GM18951 (cell line): ENCODE data around the gene SEZ6.

ENCODE experiments used
- POLR2A ChIP-seq: IDR thresholded peaks from 4 replicates; pipeline ENCODE4 v1.6.1; 2011; ENCODE audit warnings: mild to moderate bottlenecking; ENCODE audit not compliant: insufficient read length, insufficient read depth; ENCODE audit errors: extremely low read depth
- in situ Hi-C: fragments of 300-500 bp; cut with MboI; formaldehyde crosslinking; loops from one replicate; pipeline ENCODE4 v1.12.0; 2022; ENCODE audit warnings: low sequenced_read_pairs, mixed read lengths, inconsistent platforms; ENCODE audit not compliant: unreplicated experiment

SEZ6 gene

GRCh38 chr17:29024316-29024952 is 18.6 kb upstream of the SEZ6 start:
- TF ChIP-seq POLR2A = no peak
- in situ Hi-C loops = no loop called here

GRCh38 chr17:29022074-29022473 is 16.2 kb upstream of the SEZ6 start:
- TF ChIP-seq POLR2A = no peak
- in situ Hi-C loops = no loop called here

- TF ChIP-seq POLR2A = no peak
- in situ Hi-C loops = no loop called here
Measured at GRCh38 chr17:29021226-29021625, 15.4 kb upstream of the SEZ6 start.

GRCh38 chr17:29020576-29020975 is 14.7 kb upstream of the SEZ6 start:
- TF ChIP-seq POLR2A = no peak
- in situ Hi-C loops = no loop called here

GRCh38 chr17:29019475-29020181 is 13.8 kb upstream of the SEZ6 start:
- TF ChIP-seq POLR2A = no peak
- in situ Hi-C loops = no loop called here

- in situ Hi-C loops = no loop called here
- TF ChIP-seq POLR2A = no peak
Measured at GRCh38 chr17:29018788-29019474, 13.1 kb upstream of the SEZ6 start.

- in situ Hi-C loops = no loop called here
- TF ChIP-seq POLR2A = no peak
Measured at GRCh38 chr17:29016345-29017210, 10.7 kb upstream of the SEZ6 start.

GRCh38 chr17:29014716-29015115 is 8.9 kb upstream of the SEZ6 start:
- in situ Hi-C loops = no loop called here
- no peak for TF ChIP-seq POLR2A

- TF ChIP-seq POLR2A = no peak
Measured at GRCh38 chr17:29012535-29012934, 6.7 kb upstream of the SEZ6 start.

GRCh38 chr17:29010586-29010985 is 4.8 kb upstream of the SEZ6 start:
- TF ChIP-seq POLR2A = no peak
- in situ Hi-C loops = no loop called here

More at GRCh38 chr17:29012535-29012934, 6.7 kb upstream of the SEZ6 start:
- in situ Hi-C loops = no loop called here

- in situ Hi-C loops = no loop called here
- TF ChIP-seq POLR2A = no peak
Measured at GRCh38 chr17:29010129-29010528, 4.3 kb upstream of the SEZ6 start.

- TF ChIP-seq POLR2A = no peak
- in situ Hi-C loops = no loop called here
Measured at GRCh38 chr17:29008591-29008990, 2.8 kb upstream of the SEZ6 start.

GRCh38 chr17:29007860-29008455 is 2.1 kb upstream of the SEZ6 start:
- TF ChIP-seq POLR2A = no peak
- in situ Hi-C loops = no loop called here

- no peak for TF ChIP-seq POLR2A
- in situ Hi-C loops = no loop called here
Measured at GRCh38 chr17:29007456-29007855, 1.6 kb upstream of the SEZ6 start.
